EL (cell line): ENCODE data around the gene TNFRSF21.
A peak's percentile ranks its signal among the peaks of the same experiment; 100 is the strongest.
"Not testable (repeated sequence)": the region's sequence is repeated elsewhere in the genome, so short reads cannot be mapped to it uniquely, and the experiment has no call there.

Experiments
- DNase-seq: peaks from one replicate; pipeline ENCODE4 v3.0.0-alpha.2; 2016

The TNFRSF21 gene, protein sequence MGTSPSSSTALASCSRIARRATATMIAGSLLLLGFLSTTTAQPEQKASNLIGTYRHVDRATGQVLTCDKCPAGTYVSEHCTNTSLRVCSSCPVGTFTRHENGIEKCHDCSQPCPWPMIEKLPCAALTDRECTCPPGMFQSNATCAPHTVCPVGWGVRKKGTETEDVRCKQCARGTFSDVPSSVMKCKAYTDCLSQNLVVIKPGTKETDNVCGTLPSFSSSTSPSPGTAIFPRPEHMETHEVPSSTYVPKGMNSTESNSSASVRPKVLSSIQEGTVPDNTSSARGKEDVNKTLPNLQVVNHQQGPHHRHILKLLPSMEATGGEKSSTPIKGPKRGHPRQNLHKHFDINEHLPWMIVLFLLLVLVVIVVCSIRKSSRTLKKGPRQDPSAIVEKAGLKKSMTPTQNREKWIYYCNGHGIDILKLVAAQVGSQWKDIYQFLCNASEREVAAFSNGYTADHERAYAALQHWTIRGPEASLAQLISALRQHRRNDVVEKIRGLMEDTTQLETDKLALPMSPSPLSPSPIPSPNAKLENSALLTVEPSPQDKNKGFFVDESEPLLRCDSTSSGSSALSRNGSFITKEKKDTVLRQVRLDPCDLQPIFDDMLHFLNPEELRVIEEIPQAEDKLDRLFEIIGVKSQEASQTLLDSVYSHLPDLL

GRCh38 chr6:47309291-47310130 is at the start of gene TNFRSF21:
Gene TNFRSF21 (minus strand): TSS chr6:47309905. CDS start chr6:47309511, 394 bp downstream.
- DNase-seq: peak; percentile 87

DNA sequence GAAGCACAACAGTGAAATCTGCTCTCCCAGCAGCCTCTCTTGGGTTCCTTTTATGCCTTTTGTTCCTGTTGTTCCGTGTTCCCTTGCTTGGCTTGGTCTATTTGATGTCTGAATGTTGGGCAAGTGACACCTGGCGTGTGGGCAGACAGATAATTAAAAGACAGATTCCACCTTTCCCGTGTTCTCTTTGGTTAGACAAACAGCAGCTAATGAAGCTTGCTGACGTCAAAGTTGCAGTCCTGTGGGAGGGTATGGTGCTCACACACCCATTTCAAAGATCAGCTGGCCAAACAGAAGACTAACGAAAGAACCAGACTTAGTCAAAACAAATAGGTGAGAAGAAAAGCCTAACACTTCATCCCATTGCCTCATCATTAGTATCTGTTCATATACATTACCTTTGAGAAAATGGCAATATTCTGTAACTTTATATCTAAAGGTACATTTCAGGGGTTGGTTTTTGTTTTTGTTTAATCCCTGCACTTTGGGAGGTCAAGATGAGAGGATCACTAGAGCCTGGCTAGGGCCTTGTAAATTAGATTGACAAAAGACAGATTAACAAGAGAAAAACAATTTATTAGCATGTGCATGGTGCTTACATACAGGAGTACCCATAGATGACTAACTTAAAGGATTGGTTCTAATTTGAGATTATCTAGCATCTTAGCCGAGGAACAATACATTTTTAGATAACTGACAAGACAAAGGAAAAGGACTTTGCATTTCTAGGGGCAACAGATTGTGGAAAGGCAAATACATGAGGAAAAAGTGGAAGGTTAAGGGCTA is 48.9 kb upstream of the TNFRSF21 start:
- DNase-seq: no peak

- no peak for DNase-seq
These were observed 48.1 kb upstream of the TNFRSF21 start for GRCh38 chr6:47357827-47358226.

- DNase-seq: no peak
These were observed 45.8 kb upstream of the TNFRSF21 start for GRCh38 chr6:47355496-47355895.

DNA sequence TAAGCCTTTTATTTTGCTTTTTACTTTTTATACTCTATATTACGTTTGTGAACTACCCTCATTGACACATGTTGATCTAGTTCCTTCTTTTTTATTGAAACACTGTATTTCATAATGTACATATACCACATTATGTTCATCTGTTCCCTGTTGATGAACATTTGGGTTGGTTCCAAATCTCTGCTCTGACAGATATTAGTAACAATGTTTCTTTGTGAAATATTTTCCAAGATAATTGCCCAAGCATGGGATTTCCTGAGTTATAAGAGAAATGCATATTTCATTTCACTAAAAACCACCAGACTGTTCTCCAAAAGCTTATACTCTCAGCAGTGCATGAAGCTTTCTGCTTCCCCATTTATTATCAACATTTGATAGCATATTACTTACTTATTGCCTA is 44.2 kb upstream of the TNFRSF21 start:
- no peak for DNase-seq

DNA sequence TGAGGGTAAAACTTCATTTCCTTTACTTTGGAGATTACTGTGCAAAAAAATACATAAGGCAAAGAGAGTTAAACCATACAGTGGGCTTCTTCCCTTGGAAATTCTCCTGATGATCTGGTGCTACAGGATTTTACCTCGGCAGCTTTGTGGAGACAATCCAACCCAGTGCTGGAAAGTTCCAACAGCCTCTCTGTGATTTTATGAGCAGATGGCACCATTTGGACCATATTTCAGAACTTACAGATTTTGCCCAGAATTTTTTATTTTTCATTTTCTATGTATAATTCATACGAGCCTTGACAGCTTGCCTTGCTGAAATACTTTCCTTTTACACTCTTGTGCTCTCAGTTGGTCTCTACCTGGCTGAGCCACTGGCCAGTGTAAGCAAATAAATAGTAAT is 43.3 kb upstream of the TNFRSF21 start:
- no peak for DNase-seq

GRCh38 chr6:47352194-47352920 is 42.7 kb upstream of the TNFRSF21 start:
- no peak for DNase-seq

- DNase-seq: no peak
These were observed 41.9 kb upstream of the TNFRSF21 start for GRCh38 chr6:47351621-47352020.

DNA sequence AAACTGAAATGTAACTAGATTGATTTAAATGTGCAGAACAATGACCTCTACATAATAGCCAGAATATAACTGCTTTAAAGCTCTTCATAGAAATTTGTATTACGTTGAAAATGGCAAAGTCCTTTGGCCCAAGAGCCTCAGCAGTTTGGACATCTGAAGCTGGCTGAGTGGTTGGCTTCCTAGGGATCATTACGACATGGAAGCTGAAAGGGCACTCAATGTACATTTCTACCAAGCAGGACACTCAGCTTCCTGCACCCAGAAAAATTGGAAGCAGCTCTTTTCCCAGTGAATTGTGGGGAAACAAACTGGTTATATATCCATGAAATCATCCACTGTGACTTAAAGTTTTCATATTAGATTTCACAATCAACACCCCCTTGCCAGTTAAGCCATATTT is 40.2 kb upstream of the TNFRSF21 start:
- no peak for DNase-seq

GRCh38 chr6:47348316-47348863 is 38.7 kb upstream of the TNFRSF21 start:
- DNase-seq: no peak

- no peak for DNase-seq
These were observed 36.1 kb upstream of the TNFRSF21 start for GRCh38 chr6:47345761-47346160.

- no peak for DNase-seq
These were observed 34.3 kb upstream of the TNFRSF21 start for GRCh38 chr6:47344022-47344421.

DNA sequence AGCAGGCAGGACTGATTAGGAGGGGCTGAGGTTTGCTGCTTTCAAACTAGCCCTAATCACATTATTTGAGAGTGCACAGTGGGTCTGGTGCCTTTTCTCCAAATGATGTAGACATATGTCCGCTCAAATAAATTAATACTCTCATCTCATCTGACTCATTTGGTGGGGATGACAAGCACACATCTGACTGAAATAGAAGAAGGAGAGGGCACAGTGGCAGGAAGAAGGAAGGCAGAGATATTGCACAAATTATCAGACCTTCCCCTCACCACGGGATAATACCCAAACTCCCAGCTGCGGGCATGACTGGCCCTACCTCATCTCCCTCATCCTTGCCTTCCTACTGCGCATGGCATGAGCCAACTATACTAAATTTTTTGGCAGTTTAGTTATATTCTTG is 33.9 kb upstream of the TNFRSF21 start:
- DNase-seq: no peak

GRCh38 chr6:47342824-47343223 is 33.1 kb upstream of the TNFRSF21 start:
- no peak for DNase-seq

DNA sequence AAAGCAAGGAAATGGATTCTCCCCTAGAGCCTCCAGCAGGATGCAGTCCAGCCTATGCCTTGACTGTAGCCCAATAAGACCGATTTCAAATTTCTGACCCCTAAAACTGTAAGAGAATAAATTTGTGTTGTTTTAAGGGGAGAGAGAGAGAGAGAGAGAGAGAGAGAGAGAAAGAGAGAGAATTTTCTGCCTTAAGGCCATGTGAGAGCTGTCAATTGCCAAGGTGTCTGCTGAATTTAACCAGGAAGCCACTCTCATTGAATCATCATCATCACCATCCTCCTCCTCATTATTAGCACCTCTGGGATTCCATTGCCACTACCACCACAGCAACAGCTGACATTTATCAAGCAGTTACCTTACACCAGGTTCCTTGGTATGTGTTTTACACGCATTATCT is 27.8 kb upstream of the TNFRSF21 start:
- no peak for DNase-seq

GRCh38 chr6:47336334-47336733 is 26.6 kb upstream of the TNFRSF21 start:
- no peak for DNase-seq

DNA sequence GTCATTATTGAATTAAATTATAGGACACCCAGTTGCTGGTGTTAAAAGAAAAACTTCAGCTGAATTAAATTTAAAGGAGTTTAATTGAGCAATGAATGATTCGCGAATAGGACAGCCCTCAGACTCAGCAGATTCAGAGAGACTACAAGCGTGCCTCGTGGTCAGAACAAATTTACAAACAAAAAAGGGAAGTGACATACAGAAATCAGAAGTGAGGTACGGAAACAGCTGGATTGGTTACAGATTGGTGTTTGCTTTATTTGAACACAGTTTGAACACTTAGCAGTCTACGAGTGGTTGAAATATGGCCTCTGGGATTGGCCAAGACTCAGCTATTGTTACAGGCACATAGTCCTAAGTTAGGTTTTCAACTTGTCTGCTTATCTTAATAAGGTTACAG is 25.8 kb upstream of the TNFRSF21 start:
- DNase-seq: no peak

DNA sequence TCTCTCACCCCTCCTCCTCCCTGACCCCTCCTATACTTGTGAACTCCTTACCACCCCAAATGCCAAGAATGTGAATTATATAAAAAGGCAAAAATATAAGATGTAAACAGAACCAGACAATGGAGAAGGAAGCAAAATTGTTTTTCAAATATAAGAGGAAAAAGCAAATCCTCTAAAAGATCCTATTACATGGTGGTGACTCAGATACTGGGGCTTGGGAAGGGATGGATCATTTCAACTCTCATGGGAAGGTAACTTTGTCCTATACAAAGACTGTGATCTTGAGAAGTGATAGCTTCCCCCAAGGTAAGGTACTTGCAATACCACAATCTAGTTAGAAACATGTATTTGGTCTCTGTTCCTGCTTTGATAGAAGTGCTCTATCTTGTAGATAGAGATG is 24.6 kb upstream of the TNFRSF21 start:
- DNase-seq: no peak

GRCh38 chr6:47328606-47329005 is 18.9 kb upstream of the TNFRSF21 start:
- not testable (repeated sequence) for DNase-seq

- not testable (repeated sequence) for DNase-seq
These were observed 18.4 kb upstream of the TNFRSF21 start for GRCh38 chr6:47328139-47328538.

- no peak for DNase-seq
These were observed 14.2 kb upstream of the TNFRSF21 start for GRCh38 chr6:47323887-47324286.

- DNase-seq: no peak
These were observed 13.6 kb upstream of the TNFRSF21 start for GRCh38 chr6:47323321-47323720.
